Activated naive CD8-positive, alpha-beta T cell treated with anti-CD3 and anti-CD28 coated beads, Interleukin-2, amount 50 U/mL, for 24 hours (primary cell): Measurements from ENCODE around the gene MEIS1.
A peak's percentile ranks its signal among the peaks of the same experiment; 100 is the strongest.
"Not testable (repeated sequence)": the region's sequence is repeated elsewhere in the genome, so short reads cannot be mapped to it uniquely, and the experiment has no call there.

ENCODE experiments used
- ATAC-seq: fragments of 150-1000 bp; cut with Tn5 transposase; one replicate; pipeline ENCODE4 v1.10.0; 2021
- DNase-seq: peaks from one replicate; pipeline ENCODE4 v3.0.0; 2021
- H3K27ac Mint-ChIP-seq: one replicate; pipeline ENCODE4 v1.8.0; 2021; ENCODE audit warnings: mild to moderate bottlenecking, mixed read lengths
- H3K27me3 Mint-ChIP-seq: one replicate; pipeline ENCODE4 v1.8.0; 2021; ENCODE audit warnings: mixed read lengths
- H3K36me3 Mint-ChIP-seq: one replicate; pipeline ENCODE4 v1.8.0; 2021; ENCODE audit warnings: low read depth, mixed read lengths
- H3K4me1 Mint-ChIP-seq: one replicate; pipeline ENCODE4 v1.8.0; 2021; ENCODE audit warnings: mixed read lengths
- H3K4me3 Mint-ChIP-seq: one replicate; pipeline ENCODE4 v1.8.0; 2021; ENCODE audit warnings: mild to moderate bottlenecking, moderate library complexity, mixed read lengths
- H3K9me3 Mint-ChIP-seq: one replicate; pipeline ENCODE4 v1.8.0; 2021; ENCODE audit warnings: mixed read lengths

Gene MEIS1

GRCh38 chr2:66434679-66435548 lies at the start of gene MEIS1:
Gene MEIS1 (plus strand): TSS chr2:66435125. CDS start chr2:66435857, 732 bp downstream.
- Mint-ChIP-seq H3K27ac (no peak within 1 kb of the TSS), H3K36me3 (no peaks in the 10 kb centered on the region), H3K27me3 (peaks cover 87% of the 10 kb centered on the region), H3K9me3 (no peaks in the 10 kb centered on the region), H3K4me1 (peaks cover 31% of the 10 kb centered on the region), H3K4me3 (peak within 1 kb of the TSS; percentile 83)
- ATAC-seq: peak; percentile 52
- peak; percentile 35 for DNase-seq

- Mint-ChIP-seq H3K27me3 (no peaks in the 10 kb centered on the region), H3K27ac (no peak overlapping the region), H3K4me1 (no peaks in the 10 kb centered on the region), H3K9me3 (no peaks in the 10 kb centered on the region), H3K4me3 (no peak overlapping the region), H3K36me3 (no peaks in the 10 kb centered on the region)
- DNase-seq: no peak
- ATAC-seq: no peak
Measured at GRCh38 chr2:66387016-66387753, 47.7 kb upstream of the MEIS1 start.

GRCh38 chr2:66389651-66390131 lies 45.2 kb upstream of the MEIS1 start:
- no peaks in the 10 kb centered on the region for H3K4me1 Mint-ChIP-seq
- H3K27me3 Mint-ChIP-seq: no peaks in the 10 kb centered on the region
- H3K36me3 Mint-ChIP-seq: no peaks in the 10 kb centered on the region
- no peaks in the 10 kb centered on the region for H3K9me3 Mint-ChIP-seq
- H3K4me3 Mint-ChIP-seq: no peak overlapping the region
- no peak for ATAC-seq
- DNase-seq: no peak
- H3K27ac Mint-ChIP-seq: no peak overlapping the region

- DNase-seq: no peak
- no peak for ATAC-seq
- Mint-ChIP-seq H3K4me3 (no peak overlapping the region), H3K27me3 (no peaks in the 10 kb centered on the region), H3K9me3 (no peaks in the 10 kb centered on the region), H3K36me3 (no peaks in the 10 kb centered on the region), H3K4me1 (no peaks in the 10 kb centered on the region), H3K27ac (no peak overlapping the region)
Measured at GRCh38 chr2:66390152-66390551, 44.8 kb upstream of the MEIS1 start.

- no peak overlapping the region for H3K27ac Mint-ChIP-seq
- no peak for DNase-seq
- H3K4me1 Mint-ChIP-seq: no peaks in the 10 kb centered on the region
- no peak overlapping the region for H3K4me3 Mint-ChIP-seq
- no peaks in the 10 kb centered on the region for H3K27me3 Mint-ChIP-seq
- H3K36me3 Mint-ChIP-seq: no peaks in the 10 kb centered on the region
- no peak for ATAC-seq
- no peaks in the 10 kb centered on the region for H3K9me3 Mint-ChIP-seq
Measured at GRCh38 chr2:66390811-66391210, 44.1 kb upstream of the MEIS1 start.

GRCh38 chr2:66391240-66391639 lies 43.7 kb upstream of the MEIS1 start:
- ATAC-seq, H3K27me3 Mint-ChIP-seq, H3K9me3 Mint-ChIP-seq, H3K4me3 Mint-ChIP-seq, H3K27ac Mint-ChIP-seq, H3K36me3 Mint-ChIP-seq, DNase-seq, H3K4me1 Mint-ChIP-seq: not testable (repeated sequence)

GRCh38 chr2:66405473-66405872 lies 29.5 kb upstream of the MEIS1 start:
- H3K4me3 Mint-ChIP-seq: no peak overlapping the region
- ATAC-seq (no peak), DNase-seq (no peak)
- no peak overlapping the region for H3K27ac Mint-ChIP-seq
- H3K4me1 Mint-ChIP-seq: no peaks in the 10 kb centered on the region
- H3K36me3 Mint-ChIP-seq: no peaks in the 10 kb centered on the region
- H3K27me3 Mint-ChIP-seq: peaks cover 2% of the 10 kb centered on the region
- H3K9me3 Mint-ChIP-seq: peaks cover 16% of the 10 kb centered on the region

GRCh38 chr2:66408905-66409304 lies 26.0 kb upstream of the MEIS1 start:
- Mint-ChIP-seq H3K36me3 (no peaks in the 10 kb centered on the region), H3K27me3 (peaks cover under 1% of the 10 kb centered on the region), H3K4me3 (no peak overlapping the region), H3K4me1 (no peaks in the 10 kb centered on the region), H3K9me3 (peaks cover 7% of the 10 kb centered on the region), H3K27ac (no peak overlapping the region)
- ATAC-seq (no peak), DNase-seq (no peak)

- Mint-ChIP-seq H3K27ac (no peak overlapping the region), H3K4me1 (no peaks in the 10 kb centered on the region), H3K9me3 (no peaks in the 10 kb centered on the region), H3K4me3 (no peak overlapping the region), H3K36me3 (no peaks in the 10 kb centered on the region), H3K27me3 (no peaks in the 10 kb centered on the region)
- ATAC-seq (no peak), DNase-seq (no peak)
Measured at GRCh38 chr2:66412874-66413273, 22.1 kb upstream of the MEIS1 start.

GRCh38 chr2:66414896-66415295 lies 20.0 kb upstream of the MEIS1 start:
- Mint-ChIP-seq H3K27ac (no peak overlapping the region), H3K4me3 (no peak overlapping the region), H3K4me1 (no peaks in the 10 kb centered on the region), H3K36me3 (no peaks in the 10 kb centered on the region), H3K27me3 (no peaks in the 10 kb centered on the region), H3K9me3 (peaks cover 3% of the 10 kb centered on the region)
- ATAC-seq (no peak), DNase-seq (no peak)

- no peak overlapping the region for H3K4me3 Mint-ChIP-seq
- no peaks in the 10 kb centered on the region for H3K4me1 Mint-ChIP-seq
- H3K9me3 Mint-ChIP-seq: peaks cover 3% of the 10 kb centered on the region
- DNase-seq (no peak), ATAC-seq (no peak)
- H3K27ac Mint-ChIP-seq: no peak overlapping the region
- peaks cover 3% of the 10 kb centered on the region for H3K27me3 Mint-ChIP-seq
- no peaks in the 10 kb centered on the region for H3K36me3 Mint-ChIP-seq
Measured at GRCh38 chr2:66418381-66418780, 16.5 kb upstream of the MEIS1 start.

GRCh38 chr2:66421612-66422011 lies 13.3 kb upstream of the MEIS1 start:
- H3K36me3 Mint-ChIP-seq: no peaks in the 10 kb centered on the region
- H3K9me3 Mint-ChIP-seq: peaks cover 3% of the 10 kb centered on the region
- no peaks in the 10 kb centered on the region for H3K4me1 Mint-ChIP-seq
- H3K27ac Mint-ChIP-seq: no peak overlapping the region
- ATAC-seq (no peak), DNase-seq (no peak)
- no peak overlapping the region for H3K4me3 Mint-ChIP-seq
- peaks cover 20% of the 10 kb centered on the region for H3K27me3 Mint-ChIP-seq

- H3K4me3 Mint-ChIP-seq: no peak overlapping the region
- no peak overlapping the region for H3K27ac Mint-ChIP-seq
- no peaks in the 10 kb centered on the region for H3K4me1 Mint-ChIP-seq
- H3K36me3 Mint-ChIP-seq: no peaks in the 10 kb centered on the region
- peaks cover 3% of the 10 kb centered on the region for H3K9me3 Mint-ChIP-seq
- no peak for DNase-seq
- ATAC-seq: no peak
- H3K27me3 Mint-ChIP-seq: peaks cover 37% of the 10 kb centered on the region
Measured at GRCh38 chr2:66423391-66424124, 11.4 kb upstream of the MEIS1 start.

GRCh38 chr2:66426244-66427111 lies 8.4 kb upstream of the MEIS1 start:
- Mint-ChIP-seq H3K4me3 (no peak overlapping the region), H3K27ac (no peak overlapping the region), H3K9me3 (no peaks in the 10 kb centered on the region), H3K36me3 (no peaks in the 10 kb centered on the region), H3K4me1 (no peaks in the 10 kb centered on the region), H3K27me3 (peaks cover 57% of the 10 kb centered on the region)
- DNase-seq (no peak), ATAC-seq (no peak)
